GM19025 (cell line): ENCODE data around the gene CPLANE1.

Experiments used
- ATAC-seq: cut with Tn5 transposase; IDR thresholded peaks from one replicate; pipeline ENCODE4 v1.9.1; 2021; ENCODE audit warnings: mild to moderate bottlenecking, low read depth, moderate library complexity; ENCODE audit not compliant: unreplicated experiment

Gene CPLANE1

DNA sequence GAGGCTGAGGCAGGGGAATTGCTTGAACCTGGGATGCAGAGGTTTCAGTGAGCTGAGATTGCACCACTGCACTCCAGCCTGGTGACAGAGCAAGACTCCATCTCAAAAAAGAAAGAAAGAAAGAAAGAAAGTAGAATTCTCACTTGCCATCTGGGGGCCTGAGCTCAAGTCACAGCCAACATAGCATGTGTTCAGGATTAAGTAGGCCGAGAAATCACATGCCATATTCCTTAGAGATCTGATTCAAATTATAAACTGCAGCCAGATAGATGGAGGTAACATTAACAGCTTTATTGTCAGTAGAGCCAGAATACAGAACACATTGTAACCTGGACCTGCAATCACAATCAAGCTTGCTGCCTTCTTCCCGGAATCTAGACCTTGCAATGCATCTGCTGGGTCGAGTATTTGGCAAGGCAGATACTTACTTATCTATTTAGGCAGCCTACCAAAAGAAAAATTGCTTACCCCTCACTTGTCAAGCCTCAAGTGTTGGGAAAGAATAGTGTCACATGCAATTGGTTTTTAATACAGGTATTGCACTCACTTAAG lies 173.7 kb downstream of the CPLANE1 start:
- no peak for ATAC-seq

DNA sequence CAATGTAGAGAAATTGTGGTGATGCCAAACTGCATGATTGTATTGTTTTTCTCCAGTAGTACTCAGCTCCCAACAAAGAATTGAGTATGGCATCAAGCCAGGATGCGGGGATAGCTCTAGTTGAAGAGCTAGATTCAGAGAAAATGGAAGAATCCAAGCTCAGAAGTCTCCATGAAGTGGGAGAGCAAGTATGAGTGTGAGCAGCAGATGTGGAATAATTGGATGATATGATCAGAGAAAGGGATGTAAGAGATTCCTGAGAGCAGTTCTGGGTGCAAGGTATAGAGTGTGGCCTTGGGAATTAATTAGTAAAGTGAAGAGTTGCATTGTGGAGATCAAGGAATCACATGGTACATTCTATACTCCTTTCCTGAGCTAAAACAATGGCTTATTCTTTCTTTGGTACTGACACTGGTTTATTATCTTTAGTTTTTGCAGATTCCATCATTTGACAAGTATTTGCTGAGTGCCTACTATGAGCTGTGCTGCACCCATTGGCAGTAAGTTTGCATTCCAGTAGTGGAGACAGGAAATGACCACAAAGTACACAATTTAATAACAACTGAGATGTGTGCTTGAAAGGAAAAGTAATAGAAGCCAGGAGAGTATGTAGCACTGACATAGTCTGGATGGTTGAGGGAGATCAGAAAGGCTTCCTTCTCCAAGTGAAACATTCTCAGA lies 177.1 kb downstream of the CPLANE1 start:
- ATAC-seq = no peak

- no peak for ATAC-seq
Observed at GRCh38 chr5:37071487-37071886, 177.7 kb downstream of the CPLANE1 start.

DNA sequence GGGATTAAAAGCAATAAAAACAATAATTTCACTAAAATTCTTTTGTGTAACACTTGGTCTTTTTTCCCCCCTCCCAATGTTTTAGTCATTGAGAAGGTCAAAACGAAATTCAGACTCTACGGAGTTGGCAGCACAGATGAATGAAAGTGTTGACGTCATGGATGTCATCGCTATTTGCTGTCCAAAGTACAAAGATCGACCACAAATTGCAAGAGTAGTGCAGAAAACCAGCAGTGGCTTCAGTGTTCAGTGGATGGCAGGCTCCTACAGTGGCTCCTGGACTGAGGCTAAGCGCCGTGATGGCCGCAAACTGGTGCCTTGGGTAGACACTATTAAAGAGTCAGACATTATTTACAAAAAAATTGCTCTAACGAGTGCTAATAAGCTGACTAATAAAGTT lies 184.7 kb downstream of the CPLANE1 start:
- no peak for ATAC-seq

DNA sequence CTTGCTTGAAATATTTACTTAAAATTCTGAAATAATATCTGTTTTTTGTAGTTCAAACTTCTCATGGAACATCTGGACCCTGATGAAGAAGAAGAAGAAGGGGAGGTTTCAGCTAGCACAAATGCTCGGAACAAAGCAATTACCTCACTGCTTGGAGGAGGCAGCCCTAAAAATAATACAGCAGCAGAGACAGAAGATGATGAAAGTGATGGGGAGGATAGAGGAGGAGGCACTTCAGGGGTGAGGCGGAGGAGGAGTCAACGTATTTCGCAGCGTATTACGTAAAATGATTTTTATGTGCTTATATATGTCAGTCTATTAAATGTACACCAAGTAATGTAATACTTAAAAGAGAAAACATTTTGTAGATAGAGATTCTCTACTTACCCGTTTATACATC lies 185.4 kb downstream of the CPLANE1 start:
- no peak for ATAC-seq

- no peak for ATAC-seq
Observed at GRCh38 chr5:37060030-37060429, 189.1 kb downstream of the CPLANE1 start.

DNA sequence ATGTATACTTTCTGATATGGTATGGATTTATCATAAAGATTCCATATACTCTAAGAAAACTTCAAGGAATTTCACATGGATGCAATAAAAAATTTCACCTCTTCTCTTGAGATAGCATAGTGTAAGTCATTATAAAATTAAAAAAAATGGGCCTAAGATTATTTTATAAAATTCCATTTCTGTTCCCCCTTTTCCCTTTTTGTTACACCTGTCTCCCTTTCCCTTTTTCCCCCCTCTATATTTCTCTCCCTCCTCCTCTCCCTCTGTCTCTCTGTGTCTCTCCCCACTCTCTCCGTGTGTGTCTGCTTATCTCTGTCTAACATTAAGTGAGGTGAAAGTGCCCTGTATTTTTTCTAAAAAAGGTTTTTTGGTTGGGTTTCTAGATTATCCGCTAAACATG lies 192.4 kb downstream of the CPLANE1 start:
- no peak for ATAC-seq
